ENCODE data around the gene STIMATE. TPM values are rescaled to one million over a fixed set of nuclear protein-coding genes. Genes with fewer than 3 reads are reported as not detected.

Gene STIMATE
- total and polyA plus RNA-seq, 9 of the 15 experiments (the other 6 are each of a cell fraction or from before 2014, with no cell fraction given) = 0.14 to 7.7 (median 4.9) TPM

GRCh38 chr3:52871761-52872160 lies 25.6 kb downstream of the STIMATE start:
- FAIRE-seq (no peak), ATAC-seq (peak; percentile 7; the same call in 1 of the 3 replicates), DNase-seq (ENCODE audit: extremely low read depth in 1 of 4, low spot score in 3 of 4) (no peak)
- TF ChIP-seq MCM5 (IDR thresholded peaks at IDR 0.05; ENCODE audit: low read depth) (no peak), ZNF175 (CRISPR knock-in tag; IDR thresholded peaks at IDR 0.05; ENCODE audit: low read depth) (peak; percentile 68; the same call in 1 of the 2 replicates), ZNF584 (CRISPR knock-in tag; IDR thresholded peaks at IDR 0.05; ENCODE audit: low read depth) (peak; percentile 54; the same call in 1 of the 2 replicates), MED1 (CRISPR knock-in tag; IDR thresholded peaks at IDR 0.05; ENCODE audit: borderline replicate concordance) (no peak), ZNF512 (tag; IDR thresholded peaks at IDR 0.05) (no peak)
- no peaks in the 10 kb centered on the region for H3K9me1 ChIP-seq (ENCODE audit: control insufficient read depth, insufficient read depth, low read length)
- no peaks in the 10 kb centered on the region for H3K36me3 ChIP-seq (ENCODE audit: control insufficient read depth, insufficient read depth, low read length)
- no TSS peak for BruUV-seq (replicated peaks)
- POLR2A ChIA-PET = no interaction called here
- no peaks in the 10 kb centered on the region for H4K20me1 ChIP-seq (replicated peaks; ENCODE audit: control insufficient read depth, insufficient read depth, low read length)
- peaks cover 10 to 36% of the 10 kb centered on the region in 2 experiments for H3K4me1 ChIP-seq (replicated peaks in 1 of 2; ENCODE audit: control insufficient read depth in 2 of 2, insufficient read depth in 2 of 2, low read length in 2 of 2)
- intact Hi-C loops (cut with micrococcal nuclease) = no loop called here
- WGBS (ENCODE audit: insufficient coverage, low coverage, missing lambda C conversion rate) = 55% methylated on average over 8 of the region's 9 CpGs
- H3K4me3 ChIP-seq = no peak overlapping the region
- no peaks in the 10 kb centered on the region for H3K79me2 ChIP-seq (ENCODE audit: control insufficient read depth, insufficient read depth, low read length)
- H3K9ac ChIP-seq (ENCODE audit: insufficient read depth in 1 of 2, low read depth in 2 of 2, low read length in 2 of 2) = no peak overlapping the region
- CTCF ChIA-PET (ENCODE audit: low intra/inter-chr PET ratio) = no interaction called here
- in situ Hi-C loops (cut with MboI) = no loop called here
- no peak overlapping the region; the same call in 2 of the 3 replicates for H3K27ac ChIP-seq (ENCODE audit: extremely low read depth, low read depth, low read length)
- H3K4me2 ChIP-seq (ENCODE audit: insufficient read depth, low read length) = no peak overlapping the region
- H2AFZ ChIP-seq (ENCODE audit: low read depth, low read length) = no peak overlapping the region
- no peaks in the 10 kb centered on the region for H3K27me3 ChIP-seq (ENCODE audit: control insufficient read depth in 2 of 2, insufficient read depth in 2 of 2, low read length in 2 of 2)
- H3K9me3 ChIP-seq (replicated peaks; ENCODE audit: control insufficient read depth, insufficient read depth, low read depth, low read length) = no peaks in the 10 kb centered on the region

All from K562 (cell line).